K562 (cell line): ENCODE measurements around the gene ASB6. TPM values are rescaled to one million over a fixed set of nuclear protein-coding genes. Genes with fewer than 3 reads are reported as not detected.
A peak's percentile ranks its signal among the peaks of the same experiment; 100 is the strongest.

Experiments used
- ATAC-seq: fragments of 200-7000 bp; cut with Tn5 transposase; 3 replicates; pipeline ENCODE4 v1.9.1; 2020; ENCODE audit warnings: moderate library complexity
- BruUV-seq: library from RNA; stranded (reverse); fragments of 400-500 nt; replicated peaks from 2 replicates; lab custom pipeline; 2021; lab: Mats Ljungman, UMichigan
- CTCF ChIA-PET: fragments of 300-600 bp; formaldehyde crosslinking; extraction: SDS; loops from one replicate; lab custom pipeline; 2021; ENCODE audit warnings: low intra/inter-chr PET ratio; lab: Yijun Ruan, JAX
- POLR2A ChIA-PET: fragments of 300-600, 350-650 bp; sonication (Branson Sonifier 250); formaldehyde crosslinking; extraction: SDS; loops from one replicate; lab custom pipeline; 2021; ENCODE audit warnings: antibody characterized with exemption, inconsistent platforms; lab: Yijun Ruan, JAX
- DNase-seq, 4 experiments: peaks; one replicate each; pipeline versions ENCODE4 v3.0.0 to v3.0.0-alpha.2; 2011 to 2018; ENCODE audit warnings: low spot score in 3 of 4, mixed read lengths in 3 of 4; ENCODE audit errors: extremely low read depth in 1 of 4
- FAIRE-seq: peaks from 2 replicates; lab custom pipeline; 2011; peaks lifted over from hg19 to GRCh38; lab: Jason Lieb, UNC
- H2AFZ ChIP-seq: 2 replicates; pipeline ENCODE4 v1.6.0; 2011; ENCODE audit warnings: low read depth, low read length, control low read depth, inconsistent platforms
- H3K27ac ChIP-seq: fragments of 200-600 bp; 3 replicates; pipeline ENCODE4 v1.8.0; 2011; ENCODE audit warnings: low read depth, mild to moderate bottlenecking, control low read depth, inconsistent platforms, low read length, moderate library complexity, mixed read lengths; ENCODE audit errors: extremely low read depth
- H3K27me3 ChIP-seq, 2 experiments: fragments of 300-600 bp in 1 of 2; 2 replicates in 1 of 2; 3 replicates in 1 of 2; pipeline versions ENCODE4 v1.6.0 to v1.8.0; 2011; ENCODE audit warnings: inconsistent platforms in 2 of 2, low read length in 2 of 2, mild to moderate bottlenecking in 1 of 2, mixed read lengths in 1 of 2, moderate library complexity in 1 of 2; ENCODE audit not compliant: control insufficient read depth in 2 of 2, insufficient read depth in 2 of 2
- H3K36me3 ChIP-seq: fragments of 300-600 bp; 3 replicates; pipeline ENCODE4 v1.8.0; 2011; ENCODE audit warnings: mild to moderate bottlenecking, low read length, inconsistent platforms; ENCODE audit not compliant: control insufficient read depth, insufficient read depth
- H3K4me1 ChIP-seq, 2 experiments: fragments of 200-600 bp in 1 of 2; replicated peaks in 1 of 2; 2 replicates in 1 of 2; 3 replicates in 1 of 2; pipeline versions ENCODE4 v1.5.1 to v1.8.0; 2011; ENCODE audit warnings: inconsistent platforms in 2 of 2, low read length in 2 of 2, mild to moderate bottlenecking in 1 of 2, mixed read lengths in 1 of 2, moderate library complexity in 1 of 2; ENCODE audit not compliant: control insufficient read depth in 2 of 2, insufficient read depth in 2 of 2
- H3K4me2 ChIP-seq: 2 replicates; pipeline ENCODE4 v1.6.1; 2011; ENCODE audit warnings: low read length, control low read depth, inconsistent platforms, mixed read lengths; ENCODE audit not compliant: insufficient read depth
- H3K4me3 ChIP-seq: fragments of 200-600 bp; sonication (generic), shearing (Covaris generic); 2 replicates; pipeline ENCODE4 v1.5.1; 2016; ENCODE audit warnings: control low read depth, inconsistent platforms
- H3K79me2 ChIP-seq: fragments of 200-600 bp; 3 replicates; pipeline ENCODE4 v1.8.0; 2011; ENCODE audit warnings: low read length, inconsistent platforms; ENCODE audit not compliant: control insufficient read depth, insufficient read depth
- H3K9ac ChIP-seq, 2 experiments: 2 replicates each; pipeline versions ENCODE4 v1.6.0 to v1.6.1; 2011; ENCODE audit warnings: low read depth in 2 of 2, low read length in 2 of 2, control low read depth in 1 of 2, inconsistent platforms in 1 of 2, mild to moderate bottlenecking in 1 of 2, mixed read lengths in 1 of 2; ENCODE audit not compliant: insufficient read depth in 1 of 2
- H3K9me1 ChIP-seq: one replicate; pipeline ENCODE4 v1.6.0; 2011; ENCODE audit warnings: inconsistent platforms, mild to moderate bottlenecking, low read length, moderate library complexity; ENCODE audit not compliant: control insufficient read depth, insufficient read depth
- H3K9me3 ChIP-seq: replicated peaks from 2 replicates; pipeline ENCODE4 v1.5.1; 2011; ENCODE audit warnings: low read depth, low read length, inconsistent platforms; ENCODE audit not compliant: control insufficient read depth, insufficient read depth
- H4K20me1 ChIP-seq: replicated peaks from 2 replicates; pipeline ENCODE4 v1.6.1; 2011; ENCODE audit warnings: low read length, inconsistent platforms, mixed read lengths; ENCODE audit not compliant: control insufficient read depth, insufficient read depth
- DACH1 ChIP-seq: fragments of 450-650 bp; IDR thresholded peaks from 2 replicates; pipeline ENCODE4 v1.6.1; 2018; ENCODE audit not compliant: partially characterized antibody
- DPF2 ChIP-seq: fragments of 450-650 bp; IDR thresholded peaks from 2 replicates; pipeline ENCODE4 v1.6.1; 2016
- NFE2 ChIP-seq: IDR thresholded peaks from 2 replicates; pipeline ENCODE4 v1.6.1; 2014; ENCODE audit warnings: antibody characterized with exemption, low read depth
- NRF1 ChIP-seq, 2 experiments: fragments of 450-650 bp; IDR thresholded peaks in 1 of 2; conservative IDR thresholded peaks in 1 of 2; 2 replicates each; pipeline ENCODE4 v1.6.1; 2014; ENCODE audit warnings: mild to moderate bottlenecking in 2 of 2
- PCBP1 ChIP-seq: fragments of 200-400 bp; formaldehyde crosslinking; IDR thresholded peaks from 2 replicates; pipeline ENCODE4 v1.6.1; 2018; ENCODE audit warnings: mild to moderate bottlenecking, low read depth, low read length; ENCODE audit not compliant: poor library complexity, severe bottlenecking
- PTBP1 ChIP-seq: fragments of 200-400 bp; formaldehyde crosslinking; IDR thresholded peaks from 2 replicates; pipeline ENCODE4 v1.6.1; 2017; ENCODE audit warnings: low read depth, low read length
- RBM14 ChIP-seq: fragments of 200-400 bp; formaldehyde crosslinking; IDR thresholded peaks from 2 replicates; pipeline ENCODE4 v1.6.1; 2018; ENCODE audit warnings: low read depth, mild to moderate bottlenecking, low read length, moderate library complexity, borderline replicate concordance; ENCODE audit not compliant: insufficient read depth
- SMAD4 ChIP-seq: fragments of 250-450 bp; sonication (Bioruptor Pico); conservative IDR thresholded peaks from 2 replicates; pipeline ENCODE4 v1.8.0; 2021; ENCODE audit warnings: inconsistent platforms, mild to moderate bottlenecking, moderate library complexity
- SP1 ChIP-seq: sonication (generic); formaldehyde crosslinking; IDR thresholded peaks from 2 replicates; pipeline ENCODE4 v1.8.1; 2022; ENCODE audit warnings: mild to moderate bottlenecking, missing genetic modification reagents
- ZNF12 ChIP-seq: sonication (generic); formaldehyde crosslinking; IDR thresholded peaks from 2 replicates; pipeline ENCODE4 v1.4.0; 2020; ENCODE audit warnings: mild to moderate bottlenecking, missing genetic modification reagents
- ZNF79 ChIP-seq: fragments of 250-450 bp; sonication (Bioruptor Pico); IDR thresholded peaks from 2 replicates; pipeline ENCODE4 v1.4.0; 2020; ENCODE audit warnings: low read depth, mild to moderate bottlenecking, moderate library complexity
- WGBS: fragments of 100-300 bp; shearing (Covaris generic); methylation state at CpG from one replicate; pipeline ENCODE4 v1.1.6; 2016; ENCODE audit warnings: low coverage, mixed read lengths; ENCODE audit not compliant: insufficient coverage; ENCODE audit errors: missing lambda C conversion rate; 5-methylcytosine and 5-hydroxymethylcytosine counted together
- in situ Hi-C: fragments of 300-500 bp; cut with MboI; formaldehyde crosslinking; loops from 4 replicates; pipeline ENCODE4 v1.15.0; 2018; ENCODE audit warnings: inconsistent platforms, mixed read lengths
- intact Hi-C: fragments of 100-400 bp; cut with micrococcal nuclease; formaldehyde crosslinking; loops from 2 replicates; pipeline ENCODE4 v1.14.2; 2022
- polyA plus RNA-seq, 8 experiments: library from polyadenylated mRNA; depleted of rRNA in 4 of 8; stranded (reverse) in 5 of 8; unstranded in 3 of 8; fragments of >200 nt; fragmentation: Nextera tagmentation in 2 of 8; fragmentation: Illumina TruSeq in 1 of 8; extraction: Ambion mirVana in 2 of 8; extraction: Trizol in 1 of 8; gene quantifications; 2 replicates each; pipeline versions ENCODE4 v1.2.1 to v1.2.3, GENCODE V29; 2011 to 2014; ENCODE audit warnings: inconsistent platforms in 1 of 8, missing spikeins in 1 of 8
- total RNA-seq, 7 experiments: library from RNA; depleted of rRNA in 6 of 7; stranded (reverse); fragments of >200 nt in 6 of 7; fragmentation: Illumina TruSeq in 2 of 7; extraction: Trizol in 2 of 7; gene quantifications; 2 replicates each; pipeline versions ENCODE4 v1.2.1 to v1.2.3, GENCODE V29; 2011 to 2021; ENCODE audit warnings: low replicate concordance in 1 of 7
- TF ChIP-seq, protein P1 (sequence below), 3 experiments: fragments of 200-800 bp in 1 of 3; sonication (Bioruptor generic) in 1 of 3; sonication (generic) in 1 of 3; formaldehyde crosslinking in 1 of 3; IDR thresholded peaks; 2 replicates each; pipeline versions ENCODE4 v1.6.1 to v1.8.0; 2016 to 2022; ENCODE audit warnings: mild to moderate bottlenecking in 2 of 3, missing compliant biosample characterization in 2 of 3, missing genetic modification characterization in 2 of 3, missing genetic modification reagents in 1 of 3
- TF ChIP-seq, protein P2 (sequence below), 2 experiments: fragments of 450-650 bp; IDR thresholded peaks; 2 replicates each; pipeline ENCODE4 v1.6.1; 2016
- TF ChIP-seq, protein P3 (sequence below): fragments of 450-650 bp; conservative IDR thresholded peaks from 2 replicates; pipeline ENCODE4 v1.6.1; 2016; ENCODE audit warnings: missing genetic modification characterization, low read depth, mild to moderate bottlenecking, missing compliant biosample characterization, moderate library complexity

ASB6 gene
- total and polyA plus RNA-seq, 9 of the 15 experiments (the other 6 are each of a cell fraction or from before 2014, with no cell fraction given) = 0.92 to 17.8 (median 11.3) TPM

DNA sequence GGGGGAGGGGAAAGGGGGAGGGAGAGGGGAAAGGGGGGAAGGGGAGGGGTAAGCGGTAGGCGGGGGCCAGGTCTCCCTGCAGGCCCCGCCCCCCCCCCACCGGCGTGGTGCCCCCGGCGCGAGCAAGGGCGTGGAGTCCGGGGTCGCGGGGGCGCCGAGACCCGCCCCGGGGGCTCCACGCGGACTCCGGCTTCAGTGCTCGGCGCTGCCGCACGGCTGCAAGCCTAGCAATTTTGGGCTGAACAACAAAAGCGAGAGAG lies 31.8 kb downstream of the ASB6 start (continued):
- TF ChIP-seq PCBP1 (peak; percentile 98), RBM14 (0 out of 2 replicates have a peak, but pooled peaks have one; percentile 65), PTBP1 (no peak), ZNF79 (no peak), ZNF12 (CRISPR knock-in tag) (0 out of 2 replicates have a peak, but pooled peaks have one; percentile 10), NFE2 (no peak)
- TF ChIP-seq, protein P1, sequence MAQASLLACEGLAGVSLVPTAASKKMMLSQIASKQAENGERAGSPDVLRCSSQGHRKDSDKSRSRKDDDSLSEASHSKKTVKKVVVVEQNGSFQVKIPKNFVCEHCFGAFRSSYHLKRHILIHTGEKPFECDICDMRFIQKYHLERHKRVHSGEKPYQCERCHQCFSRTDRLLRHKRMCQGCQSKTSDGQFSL (CRISPR knock-in tag; IDR thresholded peaks at IDR 0.05) = no peak
- TF ChIP-seq, protein P1 (tag; IDR thresholded peaks at IDR 0.05) = peak in 1 of 2 experiments; percentile 86; a peak in 2 of 4 replicates

DNA sequence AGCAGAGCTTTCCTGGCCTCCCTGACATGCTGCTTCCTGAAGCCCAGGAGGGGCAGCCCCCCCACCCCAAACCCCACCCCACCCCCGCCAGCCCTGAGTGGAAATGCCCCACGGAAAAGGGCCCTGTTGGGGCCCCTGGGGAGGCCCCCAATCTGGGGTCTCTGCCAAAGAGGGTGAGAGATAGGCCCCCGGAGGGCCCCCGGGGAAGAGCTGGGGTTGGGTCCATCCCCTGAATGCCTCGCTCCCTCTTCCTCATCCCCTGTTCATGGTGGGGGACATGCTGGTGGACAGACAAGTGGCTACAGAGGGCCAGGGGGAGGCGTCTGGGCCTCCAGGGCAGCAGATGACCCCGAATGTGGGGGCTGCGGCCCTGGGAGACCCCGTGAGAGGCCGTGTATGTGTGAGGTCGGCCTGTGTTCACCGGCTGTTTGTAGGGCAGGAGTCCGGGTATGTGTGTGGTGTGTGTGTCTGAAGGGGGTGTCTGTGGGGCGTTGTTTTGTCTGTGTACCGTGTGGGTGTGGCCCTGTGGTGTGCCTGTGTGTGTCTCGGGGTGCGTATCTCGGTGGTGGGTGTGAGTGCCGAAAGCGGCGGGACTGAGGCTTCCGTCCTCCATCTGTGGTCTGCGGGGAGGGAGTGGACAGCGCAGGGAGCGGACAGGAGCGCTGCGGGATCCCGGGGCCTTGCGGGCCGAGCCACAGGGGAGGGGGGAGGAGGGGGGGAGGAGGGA lies 32.3 kb downstream of the ASB6 start:
- in situ Hi-C loops = loop anchor here (5.0 to 25.0 kb wide), 3 partner anchors 47 to 272 kb away; no protein-coding TSS in a partner anchor
- intact Hi-C loops = loop anchor here (1.0 to 10.0 kb wide), 6 partner anchors 55 to 470 kb away; no protein-coding TSS in a partner anchor
- Histone ChIP-seq H4K20me1 (0 out of 2 replicates have a peak, but pooled peaks cover 10% of the 10 kb centered on the region), H3K36me3 (no peaks in the 10 kb centered on the region), H3K27me3 (peaks cover 0 to 29% of the 10 kb centered on the region in 2 experiments; a peak in 2 of 5 replicates), H3K9me3 (no peaks in the 10 kb centered on the region), H3K9me1 (no peaks in the 10 kb centered on the region), H3K9ac (peak overlapping the region in 1 of 2 experiments; percentile 66; a peak in 2 of 4 replicates), H3K4me2 (peak overlapping the region; percentile 61), H3K4me3 (no peak overlapping the region), H3K4me1 (peaks cover 11 to 67% of the 10 kb centered on the region in 2 experiments; a peak in 4 of 5 replicates), H3K79me2 (no peaks in the 10 kb centered on the region), H2AFZ (peak overlapping the region; percentile 88), H3K27ac (no peak overlapping the region)
- FAIRE-seq (peak; percentile 65), DNase-seq (peak in 3 of 4 experiments; percentile 55 to 84 (median 71)), ATAC-seq (peak; percentile 11)
- BruUV-seq = no TSS peak
- ChIA-PET CTCF (interaction anchor here (0.6 to 3.3 kb wide), 11 partner anchors 15 to 652 kb away, joined by 3 to 53 read pairs (median 4); no protein-coding TSS in a partner anchor), POLR2A (interaction anchor here (0.6 to 1.7 kb wide), 3 partner anchors 467 to 479 kb away, joined by 5 to 6 read pairs (median 5); no protein-coding TSS in a partner anchor)
- 19% methylated on average over 20 of the region's 30 CpGs for WGBS
- TF ChIP-seq SMAD4 (CRISPR knock-in tag) = peak; percentile 90
- TF ChIP-seq, protein P2, sequence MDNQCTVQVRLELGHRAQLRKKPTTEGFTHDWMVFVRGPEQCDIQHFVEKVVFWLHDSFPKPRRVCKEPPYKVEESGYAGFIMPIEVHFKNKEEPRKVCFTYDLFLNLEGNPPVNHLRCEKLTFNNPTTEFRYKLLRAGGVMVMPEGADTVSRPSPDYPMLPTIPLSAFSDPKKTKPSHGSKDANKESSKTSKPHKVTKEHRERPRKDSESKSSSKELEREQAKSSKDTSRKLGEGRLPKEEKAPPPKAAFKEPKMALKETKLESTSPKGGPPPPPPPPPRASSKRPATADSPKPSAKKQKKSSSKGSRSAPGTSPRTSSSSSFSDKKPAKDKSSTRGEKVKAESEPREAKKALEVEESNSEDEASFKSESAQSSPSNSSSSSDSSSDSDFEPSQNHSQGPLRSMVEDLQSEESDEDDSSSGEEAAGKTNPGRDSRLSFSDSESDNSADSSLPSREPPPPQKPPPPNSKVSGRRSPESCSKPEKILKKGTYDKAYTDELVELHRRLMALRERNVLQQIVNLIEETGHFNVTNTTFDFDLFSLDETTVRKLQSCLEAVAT (IDR thresholded peaks at IDR 0.05) = peak; percentile 41 to 59; a peak in 1 of 4 replicates
- TF ChIP-seq, protein P1 (CRISPR knock-in tag; IDR thresholded peaks at IDR 0.05) = 0 out of 2 replicates have a peak, but pooled peaks have one; percentile 52
- TF ChIP-seq, protein P1 (tag; IDR thresholded peaks at IDR 0.05) = no peak
- no peak for TF ChIP-seq NRF1 (conservative IDR thresholded peaks at IDR 0.05 in 1 of 2, IDR thresholded peaks at IDR 0.05 in 1 of 2)
- TF ChIP-seq DPF2 = peak; percentile 50; the same call in 1 of the 2 replicates
- TF ChIP-seq, protein P3, sequence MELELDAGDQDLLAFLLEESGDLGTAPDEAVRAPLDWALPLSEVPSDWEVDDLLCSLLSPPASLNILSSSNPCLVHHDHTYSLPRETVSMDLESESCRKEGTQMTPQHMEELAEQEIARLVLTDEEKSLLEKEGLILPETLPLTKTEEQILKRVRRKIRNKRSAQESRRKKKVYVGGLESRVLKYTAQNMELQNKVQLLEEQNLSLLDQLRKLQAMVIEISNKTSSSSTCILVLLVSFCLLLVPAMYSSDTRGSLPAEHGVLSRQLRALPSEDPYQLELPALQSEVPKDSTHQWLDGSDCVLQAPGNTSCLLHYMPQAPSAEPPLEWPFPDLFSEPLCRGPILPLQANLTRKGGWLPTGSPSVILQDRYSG (tag) = no peak
- no peak for TF ChIP-seq DACH1
- TF ChIP-seq SP1 = peak; percentile 21; the same call in 1 of the 2 replicates
